Measurements from ENCODE around the gene COL9A3. TPM values are rescaled to one million over a fixed set of nuclear protein-coding genes. Genes with fewer than 3 reads are reported as not detected.

The COL9A3 gene
- total and polyA plus RNA-seq, 2 of the 8 experiments (the other 6 are each of a cell fraction or from before 2014, with no cell fraction given) = 21.7 to 80.1 TPM

DNA sequence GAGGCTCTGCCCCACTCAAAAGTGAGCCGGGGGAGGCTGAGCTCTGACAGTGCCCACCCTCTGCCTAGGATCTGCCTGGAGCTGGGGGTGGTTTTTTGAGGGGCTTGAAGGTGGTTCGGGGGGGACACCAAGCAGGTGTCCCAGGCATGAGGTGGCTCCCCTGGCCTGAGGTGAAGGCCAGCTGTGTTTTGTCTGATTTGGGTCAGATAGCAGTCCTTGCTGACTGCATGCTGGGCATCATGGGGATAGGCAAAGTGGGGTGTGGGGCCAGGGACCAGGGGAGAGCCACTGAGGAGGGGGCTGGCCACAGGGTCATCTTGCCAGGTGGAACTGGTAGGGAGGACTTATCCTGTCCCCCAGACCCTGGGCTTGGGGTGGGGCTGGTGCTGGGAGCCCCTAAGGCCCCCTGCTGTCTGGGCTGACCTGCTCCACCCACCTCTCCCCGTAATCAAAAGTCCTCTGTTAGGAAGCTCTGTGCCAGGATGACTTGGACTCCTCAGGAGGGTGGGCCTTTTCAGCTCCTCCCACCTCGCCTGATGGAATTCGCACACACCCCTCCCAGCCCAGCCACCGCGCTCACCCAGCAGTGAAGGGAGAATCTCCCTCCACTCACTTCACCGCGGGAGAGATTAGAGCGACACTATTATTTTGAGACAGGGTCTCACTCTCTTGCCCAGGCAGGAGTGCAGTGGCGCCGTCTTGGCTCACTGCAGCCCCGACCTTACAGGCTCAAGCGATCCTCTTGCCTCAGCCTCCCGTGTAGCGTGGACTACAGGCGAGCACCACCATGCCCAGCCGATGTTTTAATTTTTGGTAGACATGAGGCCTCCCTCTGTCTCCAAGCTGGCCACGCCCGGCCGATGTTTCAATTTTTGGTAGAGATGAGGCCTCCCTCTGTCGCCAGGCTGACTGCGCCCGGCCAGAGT lies 1.5 kb upstream of the COL9A3 start:
- Histone ChIP-seq H3K4me2 (ENCODE audit: insufficient read depth in 1 of 2, low read depth in 2 of 2, low read length in 2 of 2) (peak overlapping the region; percentile 62 to 97), H3K4me3 (ENCODE audit: extremely low read depth in 1 of 4, insufficient read depth in 2 of 4, low read depth in 3 of 4, low read length in 4 of 4) (peak overlapping the region; percentile 54 to 71 (median 63)), H3K4me1 (replicated peaks in 1 of 4; ENCODE audit: control insufficient read depth in 3 of 4, insufficient read depth in 4 of 4, low read length in 3 of 4) (peaks cover 0 to 17% (median 11%) of the 10 kb centered on the region in 4 experiments; a peak in 5 of 7 replicates), H3K36me3 (ENCODE audit: control insufficient read depth in 2 of 4, insufficient read depth in 4 of 4, low read length in 3 of 4) (peaks cover 0 to 19% (median 4%) of the 10 kb centered on the region in 4 experiments; a peak in 2 of 8 replicates), H2AK5ac (ENCODE audit: low read depth, low read length) (no peak overlapping the region; the same call in 1 of the 2 replicates), H3K23me2 (ENCODE audit: low read depth, low read length) (peaks cover 13% of the 10 kb centered on the region), H2BK5ac (ENCODE audit: low read depth, low read length) (peak overlapping the region; percentile 82; the same call in 1 of the 2 replicates), H4K20me1 (replicated peaks in 1 of 2; ENCODE audit: control insufficient read depth in 1 of 2, insufficient read depth in 2 of 2, low read length in 2 of 2) (peaks cover 0 to 3% of the 10 kb centered on the region in 2 experiments), H4K5ac (ENCODE audit: insufficient read length, low read depth, low read length) (peak overlapping the region; percentile 65), H3K9ac (replicated peaks in 1 of 4; ENCODE audit: extremely low read depth in 1 of 4, low read depth in 3 of 4, low read length in 3 of 4) (peak overlapping the region in 2 of 4 experiments; percentile 19 to 25; a peak in 1 of 7 replicates), H3K18ac (ENCODE audit: extremely low read depth, low read length) (peak overlapping the region; percentile 64), H3K27me3 (replicated peaks in 1 of 4; ENCODE audit: control insufficient read depth in 3 of 4, extremely low read depth in 1 of 4, insufficient read depth in 3 of 4, low read length in 3 of 4) (peaks cover 0 to 8% (median 2%) of the 10 kb centered on the region in 4 experiments; a peak in 2 of 7 replicates), H4K8ac (ENCODE audit: extremely low read depth, insufficient read depth, low read length) (peak overlapping the region; percentile 77; the same call in 1 of the 2 replicates), H2AFZ (ENCODE audit: low read length) (no peak overlapping the region), H3K4ac (replicated peaks; ENCODE audit: insufficient read length, low read depth, low read length) (peak overlapping the region; percentile 55), H3K79me2 (ENCODE audit: control insufficient read depth in 1 of 2, insufficient read depth in 2 of 2, low read length in 2 of 2) (no peaks in the 10 kb centered on the region), H3K14ac (ENCODE audit: insufficient read length) (no peak overlapping the region), H2BK20ac (ENCODE audit: low read length) (peak overlapping the region; percentile 48; the same call in 1 of the 2 replicates), H3K27ac (ENCODE audit: low read depth, low read length) (no peak overlapping the region; the same call in 1 of the 2 replicates), H3K23ac (ENCODE audit: insufficient read length) (no peak overlapping the region), H3K9me3 (ENCODE audit: insufficient read depth in 2 of 2, low read depth in 1 of 2, low read length in 1 of 2) (no peaks in the 10 kb centered on the region), H4K91ac (replicated peaks; ENCODE audit: insufficient read length, low read length) (peak overlapping the region; percentile 39), H2BK15ac (ENCODE audit: low read length) (peak overlapping the region; percentile 96; the same call in 1 of the 2 replicates), H2BK12ac (ENCODE audit: low read depth, low read length) (peak overlapping the region; percentile 88), H2BK120ac (replicated peaks; ENCODE audit: low read depth, low read length) (no peak overlapping the region), H3K79me1 (ENCODE audit: low read depth, low read length) (no peaks in the 10 kb centered on the region), H3K56ac (replicated peaks; ENCODE audit: insufficient read length, low read depth, low read length) (no peak overlapping the region)
- ChIA-PET CTCF (ENCODE audit: partially characterized antibody) (interaction anchor here (0.6 to 3.5 kb wide), 11 partner anchors 8 to 157 kb away, joined by 3 to 15 read pairs (median 3); partner anchors contain the start of gene OGFR), POLR2A (ENCODE audit: partially characterized antibody) (interaction anchor here (0.6 to 4.6 kb wide), 34 partner anchors 8 to 451 kb away, joined by 3 to 22 read pairs (median 5); partner anchors contain the start of genes GID8, MRGBP, NTSR1 and OGFR)
- DNase-seq (ENCODE audit: low read depth in 1 of 2, low spot score in 2 of 2) (peak; percentile 54 to 73), FAIRE-seq (peak; percentile 7)
- WGBS, 2 experiments (ENCODE audit: extremely low coverage in 1 of 2, insufficient coverage in 1 of 2, insufficient read length in 1 of 2, insufficient replicate concordance in 2 of 2, low coverage in 1 of 2, low lambda C conversion rate in 2 of 2, missing lambda C conversion rate in 1 of 2) = 13% methylated on average over 24 of the region's 24 CpGs; no CpG with 5 or more reads in 1 of the 2 experiments
- TF ChIP-seq KDM1A (IDR thresholded peaks at IDR 0.05; ENCODE audit: borderline replicate concordance, low read length) (peak; percentile 86), POU5F1 (IDR thresholded peaks at IDR 0.05; ENCODE audit: low read depth, low read length) (no peak), NANOG (IDR thresholded peaks at IDR 0.05; ENCODE audit: insufficient read depth, low read depth, low read length, poor library complexity, severe bottlenecking) (no peak), ASH2L (IDR thresholded peaks at IDR 0.05; ENCODE audit: low read length) (peak; percentile 80), PHF8 (conservative IDR thresholded peaks at IDR 0.05; ENCODE audit: low read depth, low read length) (no peak; the same call in 1 of the 2 replicates), TAF1 (IDR thresholded peaks at IDR 0.05; ENCODE audit: low read depth, low read length) (no peak), SIN3A (conservative IDR thresholded peaks at IDR 0.05 in 1 of 2, IDR thresholded peaks at IDR 0.05 in 1 of 2; ENCODE audit: low read depth in 1 of 2, low read length in 2 of 2) (no peak), GTF2F1 (IDR thresholded peaks at IDR 0.05; ENCODE audit: borderline replicate concordance, low read depth, low read length) (no peak)
- TF ChIP-seq, protein P1, sequence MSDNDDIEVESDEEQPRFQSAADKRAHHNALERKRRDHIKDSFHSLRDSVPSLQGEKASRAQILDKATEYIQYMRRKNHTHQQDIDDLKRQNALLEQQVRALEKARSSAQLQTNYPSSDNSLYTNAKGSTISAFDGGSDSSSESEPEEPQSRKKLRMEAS (IDR thresholded peaks at IDR 0.05) = no peak

Data from H1 (cell line).